DOHH2 (cell line): ENCODE measurements around the gene SPATA13.

Experiments used
- H3F3A ChIP-seq: fragments of 200-600 bp; sonication (generic), shearing (Covaris generic); 2 replicates; pipeline ENCODE4 v1.6.0; 2016; ENCODE audit warnings: antibody characterized with exemption, mild to moderate bottlenecking; ENCODE audit not compliant: control insufficient read depth, insufficient read depth
- H3K27ac ChIP-seq: fragments of 200-600 bp; sonication (generic); 2 replicates; pipeline ENCODE4 v1.5.1; 2014; ENCODE audit warnings: low read depth, mild to moderate bottlenecking, low read length, moderate library complexity
- H3K27me3 ChIP-seq: fragments of 200-600 bp; sonication (generic); 2 replicates; pipeline ENCODE4 v1.6.1; 2014; ENCODE audit warnings: mild to moderate bottlenecking, low read length, mixed read lengths; ENCODE audit not compliant: control insufficient read depth
- H3K36me3 ChIP-seq: fragments of 200-600 bp; sonication (generic); 2 replicates; pipeline ENCODE4 v1.6.1; 2014; ENCODE audit warnings: mild to moderate bottlenecking, low read length, moderate library complexity, mixed read lengths; ENCODE audit not compliant: control insufficient read depth
- H3K4me1 ChIP-seq: fragments of 200-600 bp; sonication (generic); 2 replicates; pipeline ENCODE4 v1.6.1; 2014; ENCODE audit warnings: mild to moderate bottlenecking, low read length, mixed read lengths; ENCODE audit not compliant: control insufficient read depth
- H3K4me2 ChIP-seq: fragments of 200-600 bp; sonication (generic); 2 replicates; pipeline ENCODE4 v1.6.0; 2014; ENCODE audit warnings: mild to moderate bottlenecking, low read length, moderate library complexity
- H3K4me3 ChIP-seq: fragments of 200-600 bp; sonication (generic); 2 replicates; pipeline ENCODE4 v1.5.1; 2014; ENCODE audit warnings: mild to moderate bottlenecking, low read length, mixed read lengths
- H3K79me2 ChIP-seq: fragments of 200-600 bp; sonication (generic); 2 replicates; pipeline ENCODE4 v1.6.1; 2014; ENCODE audit warnings: mild to moderate bottlenecking, low read length, mixed read lengths; ENCODE audit not compliant: control insufficient read depth
- H3K9me2 ChIP-seq: fragments of 200-600 bp; sonication (generic); replicated peaks from 2 replicates; pipeline ENCODE4 v1.6.1; 2014; ENCODE audit warnings: mild to moderate bottlenecking, low read length, mixed read lengths; ENCODE audit not compliant: control insufficient read depth
- H3K9me3 ChIP-seq: fragments of 200-600 bp; sonication (generic); 2 replicates; pipeline ENCODE4 v1.6.1; 2014; ENCODE audit warnings: antibody characterized with exemption, low read length, mixed read lengths; ENCODE audit not compliant: control insufficient read depth, insufficient read depth
- H4K20me1 ChIP-seq: fragments of 200-600 bp; sonication (generic); 2 replicates; pipeline ENCODE4 v1.6.0; 2014; ENCODE audit warnings: low read depth, mild to moderate bottlenecking, antibody characterized with exemption, low read length, moderate library complexity; ENCODE audit not compliant: control insufficient read depth, insufficient read depth
- EZH2phosphoT487 ChIP-seq: fragments of 200-600 bp; sonication (generic); IDR thresholded peaks from 2 replicates; pipeline ENCODE4 v1.6.1; 2017; ENCODE audit warnings: borderline replicate concordance, mild to moderate bottlenecking, antibody characterized with exemption, low read length, moderate library complexity, mixed read lengths
- TF ChIP-seq, protein P1 (sequence below): fragments of 200-600 bp; sonication (generic); IDR thresholded peaks from one replicate; pipeline ENCODE4 v1.5.1; 2014; ENCODE audit warnings: antibody characterized with exemption, mild to moderate bottlenecking, low read depth, low read length; ENCODE audit not compliant: poor library complexity, severe bottlenecking

The SPATA13 gene

DNA sequence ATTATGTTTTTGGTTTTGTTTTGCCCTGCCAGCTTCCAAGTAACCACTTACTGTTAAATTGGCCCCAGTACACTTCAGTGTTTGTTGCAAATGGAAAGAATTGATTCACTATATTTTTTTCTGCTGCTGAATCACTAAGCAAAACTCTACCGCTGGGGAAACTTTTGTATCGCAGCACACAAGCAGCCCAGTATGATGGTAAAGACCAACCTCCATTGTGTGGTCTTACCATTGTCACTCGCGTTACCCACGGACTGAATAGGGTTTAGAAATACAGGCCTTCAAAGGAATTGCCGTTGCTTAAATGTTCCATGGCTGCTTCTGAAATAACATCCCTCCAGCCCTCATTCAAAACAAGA, 7.9 kb downstream of the SPATA13 start:
- Histone ChIP-seq H3K9me2 (no peaks in the 10 kb centered on the region), H3K4me1 (no peaks in the 10 kb centered on the region), H3K27ac (no peak overlapping the region), H4K20me1 (peaks cover 4% of the 10 kb centered on the region; the same call in 1 of the 2 replicates), H3K27me3 (no peaks in the 10 kb centered on the region), H3F3A (no peaks in the 10 kb centered on the region; the same call in 1 of the 2 replicates), H3K4me3 (no peak overlapping the region), H3K9me3 (no peaks in the 10 kb centered on the region), H3K36me3 (peaks cover 14% of the 10 kb centered on the region), H3K79me2 (peaks cover 56% of the 10 kb centered on the region), H3K4me2 (no peak overlapping the region)
- TF ChIP-seq, protein P1, sequence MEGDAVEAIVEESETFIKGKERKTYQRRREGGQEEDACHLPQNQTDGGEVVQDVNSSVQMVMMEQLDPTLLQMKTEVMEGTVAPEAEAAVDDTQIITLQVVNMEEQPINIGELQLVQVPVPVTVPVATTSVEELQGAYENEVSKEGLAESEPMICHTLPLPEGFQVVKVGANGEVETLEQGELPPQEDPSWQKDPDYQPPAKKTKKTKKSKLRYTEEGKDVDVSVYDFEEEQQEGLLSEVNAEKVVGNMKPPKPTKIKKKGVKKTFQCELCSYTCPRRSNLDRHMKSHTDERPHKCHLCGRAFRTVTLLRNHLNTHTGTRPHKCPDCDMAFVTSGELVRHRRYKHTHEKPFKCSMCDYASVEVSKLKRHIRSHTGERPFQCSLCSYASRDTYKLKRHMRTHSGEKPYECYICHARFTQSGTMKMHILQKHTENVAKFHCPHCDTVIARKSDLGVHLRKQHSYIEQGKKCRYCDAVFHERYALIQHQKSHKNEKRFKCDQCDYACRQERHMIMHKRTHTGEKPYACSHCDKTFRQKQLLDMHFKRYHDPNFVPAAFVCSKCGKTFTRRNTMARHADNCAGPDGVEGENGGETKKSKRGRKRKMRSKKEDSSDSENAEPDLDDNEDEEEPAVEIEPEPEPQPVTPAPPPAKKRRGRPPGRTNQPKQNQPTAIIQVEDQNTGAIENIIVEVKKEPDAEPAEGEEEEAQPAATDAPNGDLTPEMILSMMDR: no peak
- no peak for TF ChIP-seq EZH2phosphoT487

DNA sequence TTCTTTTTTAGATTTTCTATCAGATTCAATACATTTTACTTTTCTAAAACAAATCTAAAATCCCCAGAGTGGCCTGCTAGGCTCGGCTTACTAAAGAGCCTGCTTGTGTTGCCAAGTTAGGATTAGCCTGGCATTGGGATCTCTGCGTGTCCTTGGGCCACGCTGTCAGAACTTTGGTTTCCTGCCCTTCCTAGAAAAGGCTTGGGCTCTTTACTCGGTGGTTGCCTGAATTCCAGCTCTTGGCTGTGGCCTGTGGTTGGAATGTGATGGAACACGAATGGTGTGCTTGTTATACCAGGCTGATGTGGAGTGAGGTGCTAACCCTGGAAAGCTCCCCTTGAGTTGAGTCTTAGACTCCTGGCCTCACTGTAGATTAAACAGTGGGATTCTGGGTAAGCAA, 8.5 kb downstream of the SPATA13 start:
- TF ChIP-seq EZH2phosphoT487: no peak
- Histone ChIP-seq H3K27ac (no peak overlapping the region), H3F3A (no peaks in the 10 kb centered on the region; the same call in 1 of the 2 replicates), H3K9me3 (no peaks in the 10 kb centered on the region), H3K4me2 (no peak overlapping the region), H3K9me2 (no peaks in the 10 kb centered on the region), H3K4me3 (no peak overlapping the region), H3K4me1 (no peaks in the 10 kb centered on the region), H3K79me2 (peaks cover 57% of the 10 kb centered on the region), H3K27me3 (no peaks in the 10 kb centered on the region), H4K20me1 (peaks cover 4% of the 10 kb centered on the region; the same call in 1 of the 2 replicates), H3K36me3 (peaks cover 14% of the 10 kb centered on the region)

DNA sequence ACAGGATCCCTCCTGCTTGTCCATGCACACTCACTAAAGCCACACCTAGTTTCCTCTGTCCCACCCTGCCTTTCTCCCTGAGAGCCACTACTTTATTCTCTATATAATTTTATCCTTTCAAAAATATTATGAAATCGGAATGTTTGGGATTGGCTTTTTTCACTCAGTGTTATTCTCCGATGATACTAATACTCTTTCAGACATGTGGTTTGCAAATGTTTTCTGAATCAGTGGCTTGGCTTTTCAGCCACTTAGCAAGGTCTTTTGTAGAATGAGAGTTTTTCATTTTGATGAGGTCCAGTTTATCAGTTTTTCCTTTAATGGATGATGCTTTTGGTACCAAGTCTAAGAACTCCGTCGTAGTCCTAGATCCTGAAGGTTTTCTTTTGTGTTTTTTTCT, 11.6 kb downstream of the SPATA13 start:
- no peaks in the 10 kb centered on the region; the same call in 1 of the 2 replicates for H3K36me3 ChIP-seq
- H3K9me3 ChIP-seq: no peaks in the 10 kb centered on the region
- H3K27ac ChIP-seq: no peak overlapping the region
- no peaks in the 10 kb centered on the region for H3K9me2 ChIP-seq
- TF ChIP-seq EZH2phosphoT487: no peak
- TF ChIP-seq, protein P1: no peak
- no peaks in the 10 kb centered on the region; the same call in 1 of the 2 replicates for H3F3A ChIP-seq
- no peaks in the 10 kb centered on the region for H4K20me1 ChIP-seq
- peaks cover 67% of the 10 kb centered on the region for H3K79me2 ChIP-seq
- no peak overlapping the region for H3K4me3 ChIP-seq
- H3K4me1 ChIP-seq: no peaks in the 10 kb centered on the region
- H3K27me3 ChIP-seq: no peaks in the 10 kb centered on the region
- H3K4me2 ChIP-seq: no peak overlapping the region

DNA sequence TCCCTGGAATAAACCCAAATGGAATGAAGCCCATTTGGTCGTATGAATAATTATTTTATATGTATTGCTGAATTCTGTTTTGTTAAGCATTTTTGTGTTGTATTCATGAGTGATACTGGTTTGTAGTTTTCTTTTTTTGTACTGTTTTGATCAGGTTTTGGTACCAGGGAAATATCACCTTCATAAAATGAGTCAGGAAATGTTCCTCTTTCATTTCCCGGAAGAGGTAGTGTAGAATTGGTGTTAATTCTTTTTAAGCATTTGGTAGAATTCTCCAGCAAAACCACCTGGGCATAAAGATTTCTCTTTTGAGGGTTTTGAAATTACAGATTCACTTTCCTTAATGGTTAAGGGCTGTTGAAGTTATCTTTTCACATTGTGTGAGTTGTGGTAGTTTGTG, 13.3 kb downstream of the SPATA13 start:
- H3K4me3 ChIP-seq: no peak overlapping the region
- no peaks in the 10 kb centered on the region for H3K9me2 ChIP-seq
- H4K20me1 ChIP-seq: no peaks in the 10 kb centered on the region
- H3K36me3 ChIP-seq: no peaks in the 10 kb centered on the region
- H3F3A ChIP-seq: no peaks in the 10 kb centered on the region; the same call in 1 of the 2 replicates
- no peaks in the 10 kb centered on the region for H3K9me3 ChIP-seq
- H3K27ac ChIP-seq: no peak overlapping the region
- no peak overlapping the region for H3K4me2 ChIP-seq
- no peaks in the 10 kb centered on the region for H3K4me1 ChIP-seq
- TF ChIP-seq, protein P1: no peak
- TF ChIP-seq EZH2phosphoT487: no peak
- H3K79me2 ChIP-seq: peaks cover 76% of the 10 kb centered on the region
- H3K27me3 ChIP-seq: no peaks in the 10 kb centered on the region
